ENCODE results near the gene NDST1.
"Not testable (repeated sequence)": the region's sequence is repeated elsewhere in the genome, so short reads cannot be mapped to it uniquely, and the experiment has no call there.

The NDST1 gene

DNA sequence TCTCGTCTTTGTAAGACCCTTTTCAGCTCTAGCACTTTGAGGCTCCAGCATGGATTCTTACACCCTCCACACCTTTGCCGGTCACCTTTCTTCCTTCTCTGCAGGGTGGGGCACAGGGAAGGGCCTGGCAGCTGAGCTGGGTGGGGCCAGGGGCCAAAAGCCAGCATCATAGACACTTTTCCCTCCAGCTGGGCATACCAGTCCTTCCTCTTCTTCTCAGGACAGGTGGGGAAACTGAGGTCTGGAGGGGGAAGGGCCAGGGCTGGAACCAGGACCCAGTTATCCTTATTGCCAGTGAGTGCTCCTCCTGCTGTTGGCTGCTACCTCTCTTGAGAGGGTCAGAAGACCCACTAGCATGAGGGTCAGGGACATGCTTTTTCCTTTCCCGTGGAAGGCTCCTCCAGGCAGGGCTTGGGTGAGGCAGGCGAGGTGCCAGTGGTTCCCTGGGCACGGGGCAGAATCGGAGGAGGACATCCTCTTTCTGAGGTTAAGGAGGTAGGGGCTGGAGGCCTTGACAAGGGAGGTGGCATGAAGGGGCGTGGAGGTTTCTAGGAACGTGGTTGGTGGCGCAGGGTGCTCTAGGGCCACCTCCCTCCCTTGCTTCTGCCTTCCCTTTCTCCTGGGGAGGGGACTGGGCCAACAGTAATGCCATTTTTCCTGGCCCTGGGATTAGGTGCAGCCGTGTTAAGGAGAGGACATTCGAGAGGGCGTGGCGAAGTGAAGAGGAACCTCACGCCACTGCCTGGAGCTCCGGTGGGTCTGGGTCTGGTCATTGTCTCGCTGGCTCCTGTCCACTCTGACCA, at the start of gene NDST1:
Gene NDST1, plus strand, starts transcription at position 658 of the 803 bp plus-strand sequence. CDS start 13,124 bp downstream, outside the sequence.
- no peaks in the 10 kb centered on the region for H3K9me3 ChIP-seq (ENCODE audit: control insufficient read depth, low read depth, low read length)
- no peak within 1 kb of the TSS for H3K9ac ChIP-seq (ENCODE audit: low read length)
- H3K36me3 ChIP-seq (ENCODE audit: control insufficient read depth, low read depth, low read length) = no peaks in the 10 kb centered on the region
- H3K4me3 ChIP-seq (ENCODE audit: low read length) = no peak within 1 kb of the TSS
- H3K4me1 ChIP-seq (ENCODE audit: control insufficient read depth, low read depth, low read length) = peaks cover 15% of the 10 kb centered on the region
- H3K27ac ChIP-seq (ENCODE audit: low read length) = no peak within 1 kb of the TSS
- no peaks in the 10 kb centered on the region for H3K27me3 ChIP-seq (ENCODE audit: control insufficient read depth, insufficient read depth, low read length)

DNA sequence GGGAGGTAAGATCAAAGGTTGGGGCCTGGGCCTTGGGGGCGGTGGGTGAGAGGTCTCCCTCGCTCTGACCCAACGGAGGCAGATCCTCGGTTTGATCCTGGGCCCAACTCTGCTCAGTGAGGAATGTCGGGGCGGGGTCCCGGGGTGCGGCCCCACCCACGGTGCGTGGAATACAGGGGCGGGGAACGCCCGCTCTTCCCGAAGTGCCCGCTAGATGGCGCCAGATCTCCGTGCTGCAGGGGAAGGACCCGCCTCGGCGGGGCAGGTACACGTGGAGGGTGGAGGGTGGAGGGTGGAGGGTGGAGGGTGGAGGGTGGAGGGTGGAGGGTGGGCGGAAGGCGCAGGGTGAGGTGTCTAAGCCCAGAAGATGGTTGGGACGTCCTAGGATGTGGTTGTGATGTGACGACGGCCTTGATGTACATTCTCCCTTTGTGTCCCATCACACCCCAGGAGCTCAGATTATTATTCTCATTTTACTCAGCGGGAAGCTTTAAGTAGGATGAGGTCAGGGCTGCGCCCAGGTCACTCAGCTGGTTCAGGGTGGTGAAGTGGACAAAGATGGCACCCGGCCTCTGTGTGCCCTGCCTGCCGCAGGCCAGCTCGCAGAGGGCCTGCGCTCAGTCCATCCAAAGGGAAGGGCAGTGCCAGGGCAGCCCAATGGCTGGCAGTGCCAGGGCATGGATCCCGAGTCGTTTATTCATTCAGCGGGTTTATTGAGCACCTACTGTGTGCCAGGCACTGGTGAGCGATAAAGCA, 49.0 kb upstream of the NDST1 start:
- Histone ChIP-seq H3K4me3 (ENCODE audit: low read length) (no peak overlapping the region), H3K27me3 (ENCODE audit: control insufficient read depth, insufficient read depth, low read length) (no peaks in the 10 kb centered on the region), H3K4me1 (ENCODE audit: control insufficient read depth, low read depth, low read length) (peaks cover 12% of the 10 kb centered on the region), H3K27ac (ENCODE audit: low read length) (no peak overlapping the region), H3K9ac (ENCODE audit: low read length) (no peak overlapping the region), H3K9me3 (ENCODE audit: control insufficient read depth, low read depth, low read length) (no peaks in the 10 kb centered on the region), H3K36me3 (ENCODE audit: control insufficient read depth, low read depth, low read length) (no peaks in the 10 kb centered on the region)

DNA sequence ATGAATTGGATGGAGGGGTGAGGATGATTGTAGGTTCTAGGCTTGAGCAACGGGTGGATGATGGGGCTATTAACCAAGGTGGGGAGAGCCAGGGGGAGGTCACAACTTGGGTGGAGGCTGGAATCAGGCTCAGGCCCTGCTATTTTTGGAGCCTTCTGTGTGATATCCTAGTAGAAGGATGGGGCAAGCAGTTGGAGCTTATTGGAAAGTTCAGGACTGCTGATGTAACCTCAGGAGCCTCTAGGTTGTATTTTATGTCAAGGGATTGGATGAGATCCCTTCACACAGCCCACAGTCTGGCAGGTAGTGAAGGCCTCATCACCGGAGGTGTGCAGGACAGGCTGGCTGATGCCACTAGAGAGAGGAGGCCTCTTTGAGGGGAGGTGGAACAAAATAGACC, 47.1 kb upstream of the NDST1 start:
- Histone ChIP-seq H3K4me1 (ENCODE audit: control insufficient read depth, low read depth, low read length) (peaks cover 20% of the 10 kb centered on the region), H3K9ac (ENCODE audit: low read length) (no peak overlapping the region), H3K27me3 (ENCODE audit: control insufficient read depth, insufficient read depth, low read length) (no peaks in the 10 kb centered on the region), H3K4me3 (ENCODE audit: low read length) (no peak overlapping the region), H3K9me3 (ENCODE audit: control insufficient read depth, low read depth, low read length) (no peaks in the 10 kb centered on the region), H3K36me3 (ENCODE audit: control insufficient read depth, low read depth, low read length) (no peaks in the 10 kb centered on the region), H3K27ac (ENCODE audit: low read length) (no peak overlapping the region)

DNA sequence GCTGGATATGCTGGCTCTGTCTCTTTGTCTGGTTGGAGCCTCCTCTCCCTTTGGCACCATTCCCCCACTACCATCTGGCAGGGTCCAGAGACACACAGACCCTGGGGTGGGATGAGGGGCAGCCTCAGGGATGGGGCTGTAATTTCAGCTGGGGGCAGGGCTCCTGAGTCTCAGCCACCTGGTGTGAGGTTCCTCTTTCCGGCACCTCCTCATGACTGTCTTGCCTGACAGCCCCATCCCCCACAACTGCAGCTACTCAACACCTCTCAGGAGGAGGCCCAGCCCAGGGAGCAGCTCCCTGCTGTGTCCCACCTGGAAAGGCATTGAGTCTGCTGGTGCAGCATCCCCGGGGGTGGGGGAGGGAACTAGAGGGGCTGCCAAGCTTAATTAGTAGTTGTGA, 46.7 kb upstream of the NDST1 start:
- peaks cover 20% of the 10 kb centered on the region for H3K4me1 ChIP-seq (ENCODE audit: control insufficient read depth, low read depth, low read length)
- H3K27ac ChIP-seq (ENCODE audit: low read length) = no peak overlapping the region
- no peaks in the 10 kb centered on the region for H3K9me3 ChIP-seq (ENCODE audit: control insufficient read depth, low read depth, low read length)
- H3K9ac ChIP-seq (ENCODE audit: low read length) = no peak overlapping the region
- H3K36me3 ChIP-seq (ENCODE audit: control insufficient read depth, low read depth, low read length) = no peaks in the 10 kb centered on the region
- H3K4me3 ChIP-seq (ENCODE audit: low read length) = no peak overlapping the region
- H3K27me3 ChIP-seq (ENCODE audit: control insufficient read depth, insufficient read depth, low read length) = no peaks in the 10 kb centered on the region

DNA sequence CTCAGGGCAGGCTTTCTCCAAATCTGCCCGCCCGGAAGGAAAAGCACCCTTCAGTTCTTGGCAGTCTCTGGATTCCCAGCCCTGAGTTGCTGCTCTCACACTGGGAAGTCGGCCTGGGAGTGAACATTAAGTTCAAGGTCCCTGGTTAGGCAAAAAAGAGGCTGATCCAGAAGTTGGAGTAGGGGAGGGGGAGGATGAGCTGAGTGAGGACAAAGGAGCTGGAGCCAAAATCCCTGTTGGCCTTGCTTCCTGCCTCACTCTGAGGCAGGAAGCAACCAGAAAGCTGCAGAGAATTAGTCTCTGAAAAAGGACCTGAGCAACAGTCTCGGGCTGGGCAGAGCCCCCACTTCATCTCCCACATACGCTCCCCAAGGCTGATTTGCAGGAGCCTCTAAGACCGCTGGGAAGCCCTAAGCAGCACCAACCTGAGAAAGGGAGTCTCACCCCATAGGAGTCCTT, 43.3 kb upstream of the NDST1 start:
- Histone ChIP-seq H3K9ac (ENCODE audit: low read length) (peak overlapping the region; percentile 34), H3K4me3 (ENCODE audit: low read length) (no peak overlapping the region), H3K9me3 (ENCODE audit: control insufficient read depth, low read depth, low read length) (no peaks in the 10 kb centered on the region), H3K27ac (ENCODE audit: low read length) (peak overlapping the region; percentile 43), H3K27me3 (ENCODE audit: control insufficient read depth, insufficient read depth, low read length) (no peaks in the 10 kb centered on the region), H3K36me3 (ENCODE audit: control insufficient read depth, low read depth, low read length) (no peaks in the 10 kb centered on the region), H3K4me1 (ENCODE audit: control insufficient read depth, low read depth, low read length) (peaks cover 15% of the 10 kb centered on the region)

DNA sequence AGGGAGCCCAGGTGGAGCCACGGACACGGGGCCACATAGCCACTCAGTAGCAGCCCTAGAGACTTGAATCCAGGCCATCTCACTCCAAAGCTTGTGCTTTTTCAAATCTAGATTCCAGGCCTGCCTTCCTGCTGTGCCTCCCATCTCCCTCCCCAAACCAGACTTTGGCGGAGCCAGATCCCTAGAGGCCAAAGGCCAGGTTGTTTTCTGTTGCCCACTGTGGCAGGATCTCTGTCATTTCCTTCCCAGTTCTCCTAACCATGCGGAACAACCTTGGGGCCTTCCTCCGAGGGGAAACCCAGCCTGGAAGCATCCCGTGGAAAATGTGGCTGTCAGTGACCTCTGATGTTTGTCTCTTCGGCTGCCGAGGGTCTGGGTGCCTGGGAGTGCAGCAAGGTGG, 42.0 kb upstream of the NDST1 start:
- Histone ChIP-seq H3K4me1 (ENCODE audit: control insufficient read depth, low read depth, low read length) (peaks cover 13% of the 10 kb centered on the region), H3K9me3 (ENCODE audit: control insufficient read depth, low read depth, low read length) (no peaks in the 10 kb centered on the region), H3K27ac (ENCODE audit: low read length) (no peak overlapping the region), H3K4me3 (ENCODE audit: low read length) (no peak overlapping the region), H3K36me3 (ENCODE audit: control insufficient read depth, low read depth, low read length) (no peaks in the 10 kb centered on the region), H3K9ac (ENCODE audit: low read length) (no peak overlapping the region), H3K27me3 (ENCODE audit: control insufficient read depth, insufficient read depth, low read length) (no peaks in the 10 kb centered on the region)

DNA sequence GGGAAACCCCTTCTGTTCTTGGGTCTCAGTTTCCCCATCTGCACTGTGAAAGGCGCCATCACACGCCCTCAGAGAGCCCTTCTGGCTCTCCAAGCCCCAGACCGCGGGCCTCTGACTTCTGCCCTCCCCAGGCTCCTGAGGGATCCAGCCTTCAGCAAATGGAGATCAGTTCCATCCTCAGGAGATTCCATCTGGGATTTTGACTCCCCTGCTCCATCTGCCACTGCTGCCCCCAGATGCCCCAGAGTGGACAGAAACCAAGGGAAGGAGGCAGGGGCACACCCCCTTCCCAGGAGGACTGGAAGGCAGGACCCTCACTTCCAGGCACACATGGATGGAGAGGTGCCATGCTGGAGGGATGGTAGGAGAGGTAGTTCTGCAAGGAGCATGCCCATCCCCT, 39.7 kb upstream of the NDST1 start:
- Histone ChIP-seq H3K9ac (ENCODE audit: low read length) (no peak overlapping the region), H3K27me3 (ENCODE audit: control insufficient read depth, insufficient read depth, low read length) (no peaks in the 10 kb centered on the region), H3K4me1 (ENCODE audit: control insufficient read depth, low read depth, low read length) (peaks cover 8% of the 10 kb centered on the region), H3K36me3 (ENCODE audit: control insufficient read depth, low read depth, low read length) (no peaks in the 10 kb centered on the region), H3K9me3 (ENCODE audit: control insufficient read depth, low read depth, low read length) (no peaks in the 10 kb centered on the region), H3K27ac (ENCODE audit: low read length) (no peak overlapping the region), H3K4me3 (ENCODE audit: low read length) (no peak overlapping the region)

DNA sequence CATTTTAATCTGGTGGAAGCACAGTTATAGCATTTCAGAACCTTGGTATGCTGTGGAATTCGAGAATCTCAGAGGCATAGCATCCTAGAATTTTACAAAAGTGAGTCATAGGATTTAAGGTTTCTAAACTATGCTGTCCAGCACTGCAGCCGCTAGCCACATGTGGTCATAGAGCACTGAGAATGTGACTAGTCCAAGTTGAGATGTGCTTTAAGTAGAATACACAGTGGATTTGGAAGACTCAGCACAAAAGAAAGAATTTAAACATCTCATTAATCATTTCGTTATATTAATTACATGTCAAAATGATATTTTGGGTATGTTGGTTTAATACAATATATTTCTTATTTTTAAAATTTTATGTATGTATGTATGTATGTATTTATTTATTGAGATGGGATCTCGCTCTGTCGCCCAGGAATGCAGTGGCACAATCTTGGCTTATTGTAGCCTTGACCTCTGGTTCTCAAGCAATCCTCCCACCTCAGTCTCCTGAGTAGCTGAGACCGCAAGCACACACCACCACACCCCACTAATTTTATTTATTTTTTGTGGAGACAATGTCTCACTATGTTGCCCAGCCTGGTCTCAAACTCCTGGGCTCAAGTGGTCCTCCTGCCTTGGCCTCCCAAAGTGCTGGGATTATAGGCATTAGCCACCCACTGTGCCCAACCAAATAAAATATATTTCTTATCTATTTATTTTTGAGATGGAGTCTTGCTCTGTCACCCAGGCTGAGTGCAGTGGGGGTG, 38.0 kb upstream of the NDST1 start:
- H3K36me3 ChIP-seq (ENCODE audit: control insufficient read depth, low read depth, low read length) = no peaks in the 10 kb centered on the region
- no peak overlapping the region for H3K9ac ChIP-seq (ENCODE audit: low read length)
- H3K9me3 ChIP-seq (ENCODE audit: control insufficient read depth, low read depth, low read length) = no peaks in the 10 kb centered on the region
- no peak overlapping the region for H3K27ac ChIP-seq (ENCODE audit: low read length)
- peaks cover under 1% of the 10 kb centered on the region for H3K4me1 ChIP-seq (ENCODE audit: control insufficient read depth, low read depth, low read length)
- no peak overlapping the region for H3K4me3 ChIP-seq (ENCODE audit: low read length)
- H3K27me3 ChIP-seq (ENCODE audit: control insufficient read depth, insufficient read depth, low read length) = no peaks in the 10 kb centered on the region

DNA sequence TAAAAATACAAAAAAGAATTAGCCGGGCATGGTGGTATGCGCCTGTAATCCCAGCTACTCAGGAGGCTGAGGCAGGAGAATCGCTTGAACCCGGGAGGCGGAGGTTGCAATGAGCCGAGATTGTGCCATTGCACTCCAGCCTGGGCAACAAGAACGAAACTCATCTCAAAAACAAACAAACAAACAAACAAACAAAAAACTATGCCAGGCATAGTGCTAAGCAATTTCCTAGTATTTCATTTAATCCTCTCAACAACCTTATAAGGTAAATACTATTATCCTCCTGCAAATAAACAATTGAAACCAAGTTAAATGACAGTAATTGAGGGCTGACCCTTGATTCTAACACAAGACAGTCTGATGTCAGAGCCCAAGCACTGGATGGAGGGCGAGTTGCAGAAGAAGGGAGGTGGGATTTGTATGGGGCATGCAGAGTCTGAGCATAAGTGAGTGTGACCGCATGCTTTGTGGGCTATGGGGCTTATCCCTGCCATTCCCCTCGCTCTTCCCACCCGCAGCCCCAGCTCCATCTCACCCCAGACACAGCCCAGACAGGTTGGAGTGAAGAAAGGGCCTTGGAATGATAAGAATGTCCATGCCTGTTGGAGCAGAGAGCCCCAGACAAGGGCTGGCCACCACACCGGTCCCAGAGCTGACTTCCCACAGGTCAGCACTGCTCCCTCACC, 34.1 kb upstream of the NDST1 start:
- no peaks in the 10 kb centered on the region for H3K27me3 ChIP-seq (ENCODE audit: control insufficient read depth, insufficient read depth, low read length)
- H3K4me3 ChIP-seq (ENCODE audit: low read length) = no peak overlapping the region
- H3K27ac ChIP-seq (ENCODE audit: low read length) = no peak overlapping the region
- no peak overlapping the region for H3K9ac ChIP-seq (ENCODE audit: low read length)
- H3K4me1 ChIP-seq (ENCODE audit: control insufficient read depth, low read depth, low read length) = no peaks in the 10 kb centered on the region
- no peaks in the 10 kb centered on the region for H3K9me3 ChIP-seq (ENCODE audit: control insufficient read depth, low read depth, low read length)
- H3K36me3 ChIP-seq (ENCODE audit: control insufficient read depth, low read depth, low read length) = no peaks in the 10 kb centered on the region

DNA sequence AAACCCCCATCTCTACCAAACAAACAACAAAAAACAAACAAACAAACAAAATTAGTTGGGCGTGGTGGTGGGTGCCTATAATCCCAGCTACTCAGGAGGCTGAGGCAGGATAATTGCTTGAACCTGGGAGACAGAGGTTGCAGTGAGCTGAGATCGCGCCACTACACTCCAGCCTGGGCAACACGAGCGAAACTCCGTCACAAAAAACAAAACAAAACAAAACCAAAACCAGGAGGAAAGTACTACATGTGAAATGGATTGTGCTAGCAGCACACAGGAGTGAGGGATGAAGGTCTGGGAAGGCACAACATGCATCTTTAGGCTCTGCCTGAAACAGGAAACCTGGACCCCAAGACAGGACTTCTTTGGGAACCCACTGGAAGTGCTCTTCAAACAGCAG, 31.4 kb upstream of the NDST1 start:
- H3K27me3 ChIP-seq (ENCODE audit: control insufficient read depth, insufficient read depth, low read length); H3K36me3 ChIP-seq (ENCODE audit: control insufficient read depth, low read depth, low read length); H3K9ac ChIP-seq (ENCODE audit: low read length); H3K27ac ChIP-seq (ENCODE audit: low read length); H3K4me1 ChIP-seq (ENCODE audit: control insufficient read depth, low read depth, low read length); H3K4me3 ChIP-seq (ENCODE audit: low read length); H3K9me3 ChIP-seq (ENCODE audit: control insufficient read depth, low read depth, low read length): not testable (repeated sequence)

DNA sequence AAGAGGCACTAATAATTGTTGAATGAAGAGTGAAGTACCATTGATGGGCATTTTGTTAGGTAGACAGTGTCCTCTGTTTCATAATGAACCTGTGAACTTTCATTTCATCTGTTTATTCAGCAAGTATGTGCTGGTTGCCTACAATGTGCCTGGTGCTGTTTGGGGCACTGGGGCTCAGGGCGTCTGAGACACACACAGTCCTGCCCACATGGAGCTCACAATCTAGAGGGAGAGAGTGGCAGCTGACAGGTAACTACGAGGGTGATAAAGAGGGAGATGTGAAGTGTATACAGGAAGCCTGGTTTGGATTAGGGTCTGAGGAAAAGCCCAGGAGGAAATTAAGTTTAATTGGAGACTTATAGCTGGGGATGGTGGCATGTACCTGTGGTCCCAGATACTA, 28.5 kb upstream of the NDST1 start:
- Histone ChIP-seq H3K27ac (ENCODE audit: low read length) (no peak overlapping the region), H3K4me1 (ENCODE audit: control insufficient read depth, low read depth, low read length) (peaks cover 7% of the 10 kb centered on the region)

More for the DNA sequence above, 28.5 kb upstream of the NDST1 start:
- Histone ChIP-seq H3K9me3 (ENCODE audit: control insufficient read depth, low read depth, low read length) (no peaks in the 10 kb centered on the region), H3K36me3 (ENCODE audit: control insufficient read depth, low read depth, low read length) (no peaks in the 10 kb centered on the region), H3K4me3 (ENCODE audit: low read length) (no peak overlapping the region), H3K27me3 (ENCODE audit: control insufficient read depth, insufficient read depth, low read length) (no peaks in the 10 kb centered on the region), H3K9ac (ENCODE audit: low read length) (no peak overlapping the region)
